ENCODE data around the gene SLFN11. TPM values are rescaled to one million over a fixed set of nuclear protein-coding genes. Genes with fewer than 3 reads are reported as not detected.

Gene SLFN11
- total RNA-seq, 2 donors from 2014 or later: 7.7 TPM

DNA sequence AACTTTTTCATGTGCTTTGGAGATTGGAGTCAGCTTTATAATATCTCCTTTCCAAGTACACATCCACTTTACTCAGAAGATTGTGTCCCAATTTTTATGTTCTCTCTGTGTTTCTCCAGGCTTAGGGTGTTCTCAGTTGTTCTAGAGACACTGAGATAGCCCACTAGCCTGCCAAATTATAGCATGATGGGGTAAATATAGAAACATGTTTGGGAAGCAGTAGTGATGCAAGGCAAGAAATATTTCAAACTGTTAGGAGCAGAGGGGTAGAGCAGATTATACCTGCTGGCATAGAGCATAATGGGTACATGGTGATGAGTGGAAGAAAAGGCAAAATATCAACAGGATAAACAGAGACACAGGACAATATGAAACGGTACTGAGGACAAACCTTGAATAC, 12.4 kb downstream of the SLFN11 start:
- H3K4me3 ChIP-seq: no peak overlapping the region
- no peak for DNase-seq (ENCODE audit: low spot score)
- H3K27me3 ChIP-seq (replicated peaks; ENCODE audit: insufficient read depth): no peaks in the 10 kb centered on the region
- no peaks in the 10 kb centered on the region for H3K4me1 ChIP-seq (replicated peaks)
- intact Hi-C loops (cut with DNase I): no loop called here
- TF ChIP-seq, protein P1, sequence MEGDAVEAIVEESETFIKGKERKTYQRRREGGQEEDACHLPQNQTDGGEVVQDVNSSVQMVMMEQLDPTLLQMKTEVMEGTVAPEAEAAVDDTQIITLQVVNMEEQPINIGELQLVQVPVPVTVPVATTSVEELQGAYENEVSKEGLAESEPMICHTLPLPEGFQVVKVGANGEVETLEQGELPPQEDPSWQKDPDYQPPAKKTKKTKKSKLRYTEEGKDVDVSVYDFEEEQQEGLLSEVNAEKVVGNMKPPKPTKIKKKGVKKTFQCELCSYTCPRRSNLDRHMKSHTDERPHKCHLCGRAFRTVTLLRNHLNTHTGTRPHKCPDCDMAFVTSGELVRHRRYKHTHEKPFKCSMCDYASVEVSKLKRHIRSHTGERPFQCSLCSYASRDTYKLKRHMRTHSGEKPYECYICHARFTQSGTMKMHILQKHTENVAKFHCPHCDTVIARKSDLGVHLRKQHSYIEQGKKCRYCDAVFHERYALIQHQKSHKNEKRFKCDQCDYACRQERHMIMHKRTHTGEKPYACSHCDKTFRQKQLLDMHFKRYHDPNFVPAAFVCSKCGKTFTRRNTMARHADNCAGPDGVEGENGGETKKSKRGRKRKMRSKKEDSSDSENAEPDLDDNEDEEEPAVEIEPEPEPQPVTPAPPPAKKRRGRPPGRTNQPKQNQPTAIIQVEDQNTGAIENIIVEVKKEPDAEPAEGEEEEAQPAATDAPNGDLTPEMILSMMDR (IDR thresholded peaks at IDR 0.05): no peak
- TF ChIP-seq POLR2A (IDR thresholded peaks at IDR 0.05): no peak
- no peak for TF ChIP-seq POLR2AphosphoS5 (IDR thresholded peaks at IDR 0.05)
- 64% methylated on average over 1 of the region's 1 CpG for WGBS
- H3K9me3 ChIP-seq: no peaks in the 10 kb centered on the region
- no peaks in the 10 kb centered on the region for H3K36me3 ChIP-seq
- H3K27ac ChIP-seq: no peak overlapping the region

- no peaks in the 10 kb centered on the region for H3K9me3 ChIP-seq
- H3K36me3 ChIP-seq: no peaks in the 10 kb centered on the region
- H3K4me3 ChIP-seq: no peak overlapping the region
- DNase-seq (ENCODE audit: low spot score): no peak
- H3K27ac ChIP-seq: no peak overlapping the region
- WGBS: 54% methylated on average over 3 of the region's 3 CpGs
- intact Hi-C loops (cut with DNase I): no loop called here
- TF ChIP-seq POLR2A (IDR thresholded peaks at IDR 0.05): no peak
- TF ChIP-seq, protein P1 (IDR thresholded peaks at IDR 0.05): no peak
- no peak for TF ChIP-seq POLR2AphosphoS5 (IDR thresholded peaks at IDR 0.05)
- no peaks in the 10 kb centered on the region for H3K27me3 ChIP-seq (replicated peaks; ENCODE audit: insufficient read depth)
- no peaks in the 10 kb centered on the region for H3K4me1 ChIP-seq (replicated peaks)
Measured at GRCh38 chr17:35359398-35359797, 14.0 kb downstream of the SLFN11 start.

GRCh38 chr17:35352284-35352683, 21.1 kb downstream of the SLFN11 start:
- WGBS: 87% methylated on average over 6 of the region's 6 CpGs

GRCh38 chr17:35350493-35350892, 22.9 kb downstream of the SLFN11 start:
- intact Hi-C loops (cut with DNase I): no loop called here
- Histone ChIP-seq H3K27me3 (replicated peaks; ENCODE audit: insufficient read depth) (no peaks in the 10 kb centered on the region), H3K36me3 (no peaks in the 10 kb centered on the region), H3K4me3 (no peak overlapping the region), H3K9me3 (no peaks in the 10 kb centered on the region), H3K4me1 (replicated peaks) (no peaks in the 10 kb centered on the region), H3K27ac (no peak overlapping the region)
- 71% methylated on average over 1 of the region's 1 CpG for WGBS
- no peak for DNase-seq (ENCODE audit: low spot score)
- no peak for TF ChIP-seq POLR2AphosphoS5 (IDR thresholded peaks at IDR 0.05)
- TF ChIP-seq, protein P1 (IDR thresholded peaks at IDR 0.05): no peak
- TF ChIP-seq POLR2A (IDR thresholded peaks at IDR 0.05): no peak

More at GRCh38 chr17:35352284-35352683, 21.1 kb downstream of the SLFN11 start:
- no peak for TF ChIP-seq POLR2A (IDR thresholded peaks at IDR 0.05)
- intact Hi-C loops (cut with DNase I): no loop called here
- H3K27ac ChIP-seq: no peak overlapping the region
- H3K4me1 ChIP-seq (replicated peaks): no peaks in the 10 kb centered on the region
- DNase-seq (ENCODE audit: low spot score): no peak
- H3K36me3 ChIP-seq: no peaks in the 10 kb centered on the region
- H3K4me3 ChIP-seq: no peak overlapping the region
- no peaks in the 10 kb centered on the region for H3K27me3 ChIP-seq (replicated peaks; ENCODE audit: insufficient read depth)
- no peaks in the 10 kb centered on the region for H3K9me3 ChIP-seq

GRCh38 chr17:35345926-35346771, 27.3 kb downstream of the SLFN11 start:
- DNase-seq (ENCODE audit: low spot score): peak; percentile 10
- peak overlapping the region in 1 of 2 donors; percentile 30 for H3K27ac ChIP-seq
- no peaks in the 10 kb centered on the region for H3K4me1 ChIP-seq (replicated peaks)
- TF ChIP-seq POLR2AphosphoS5 (IDR thresholded peaks at IDR 0.05): no peak
- TF ChIP-seq POLR2A (IDR thresholded peaks at IDR 0.05): no peak
- TF ChIP-seq, protein P1 (IDR thresholded peaks at IDR 0.05): no peak
- no peaks in the 10 kb centered on the region for H3K27me3 ChIP-seq (replicated peaks; ENCODE audit: insufficient read depth)
- H3K36me3 ChIP-seq: no peaks in the 10 kb centered on the region
- 9% methylated on average over 40 of the region's 40 CpGs for WGBS
- H3K4me3 ChIP-seq: peak overlapping the region; percentile 22 to 25
- intact Hi-C loops (cut with DNase I): no loop called here
- H3K9me3 ChIP-seq: no peaks in the 10 kb centered on the region
